Esophagus squamous epithelium (tissue), 4 donors: ENCODE data around the gene UBE2J2.

Experiments used
- POLR2A ChIP-seq, 4 donors: fragments of 450-650 bp; IDR thresholded peaks; one replicate each; pipeline ENCODE4 v1.6.1; 2017; ENCODE audit warnings: antibody characterized with exemption in 4 of 4, mild to moderate bottlenecking in 4 of 4, moderate library complexity in 3 of 4
- TF ChIP-seq, protein P1 (sequence below), 6 experiments: fragments of 450-650 bp in 4 of 6; fragments of 200-600 bp in 2 of 6; sonication (generic) in 2 of 6; IDR thresholded peaks; one replicate each; pipeline ENCODE4 v1.5.1; 2016 to 2019; ENCODE audit warnings: antibody characterized with exemption in 6 of 6, mild to moderate bottlenecking in 4 of 6, moderate library complexity in 4 of 6

DNA sequence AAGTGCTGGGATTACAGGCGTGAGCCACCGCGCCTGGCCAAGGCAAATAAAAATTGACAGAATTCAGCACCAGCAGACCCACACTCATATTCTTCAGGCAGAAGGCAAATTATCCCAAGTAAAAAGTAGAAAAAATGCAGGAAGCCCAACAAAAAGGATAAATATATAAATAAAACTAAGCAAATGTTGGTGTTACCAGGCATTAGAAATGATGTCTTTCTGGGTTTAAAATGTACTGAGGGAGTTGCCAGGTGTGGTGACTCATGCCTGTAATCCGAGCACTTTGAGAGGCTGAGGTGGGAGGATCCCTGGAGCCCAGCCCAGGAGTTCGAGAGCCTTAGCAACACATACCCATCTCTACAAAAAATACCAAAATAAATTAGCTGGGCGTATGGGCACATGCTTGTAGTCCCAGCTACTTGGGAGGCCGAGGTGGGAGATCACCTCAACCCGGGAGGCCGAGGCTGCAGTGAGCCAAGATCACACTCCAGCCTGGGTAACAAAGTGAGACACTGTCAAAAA is 44.5 kb upstream of the UBE2J2 start:
- TF ChIP-seq POLR2A (IDR thresholded peaks at IDR 0.05) = no peak
- TF ChIP-seq, protein P1, sequence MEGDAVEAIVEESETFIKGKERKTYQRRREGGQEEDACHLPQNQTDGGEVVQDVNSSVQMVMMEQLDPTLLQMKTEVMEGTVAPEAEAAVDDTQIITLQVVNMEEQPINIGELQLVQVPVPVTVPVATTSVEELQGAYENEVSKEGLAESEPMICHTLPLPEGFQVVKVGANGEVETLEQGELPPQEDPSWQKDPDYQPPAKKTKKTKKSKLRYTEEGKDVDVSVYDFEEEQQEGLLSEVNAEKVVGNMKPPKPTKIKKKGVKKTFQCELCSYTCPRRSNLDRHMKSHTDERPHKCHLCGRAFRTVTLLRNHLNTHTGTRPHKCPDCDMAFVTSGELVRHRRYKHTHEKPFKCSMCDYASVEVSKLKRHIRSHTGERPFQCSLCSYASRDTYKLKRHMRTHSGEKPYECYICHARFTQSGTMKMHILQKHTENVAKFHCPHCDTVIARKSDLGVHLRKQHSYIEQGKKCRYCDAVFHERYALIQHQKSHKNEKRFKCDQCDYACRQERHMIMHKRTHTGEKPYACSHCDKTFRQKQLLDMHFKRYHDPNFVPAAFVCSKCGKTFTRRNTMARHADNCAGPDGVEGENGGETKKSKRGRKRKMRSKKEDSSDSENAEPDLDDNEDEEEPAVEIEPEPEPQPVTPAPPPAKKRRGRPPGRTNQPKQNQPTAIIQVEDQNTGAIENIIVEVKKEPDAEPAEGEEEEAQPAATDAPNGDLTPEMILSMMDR (IDR thresholded peaks at IDR 0.05) = no peak
